OCI-LY7 (cell line): ENCODE measurements around the gene MCTS1.

Source experiments
- EZH2phosphoT487 ChIP-seq: fragments of 200-600 bp; sonication (generic); IDR thresholded peaks from 2 replicates; pipeline ENCODE4 v1.6.1; 2018; ENCODE audit warnings: low read depth, borderline replicate concordance, mild to moderate bottlenecking, mixed run types, antibody characterized with exemption, low read length, moderate library complexity, mixed read lengths
- TF ChIP-seq, protein P1 (sequence below): fragments of 200-600 bp; sonication (generic); conservative IDR thresholded peaks from 2 replicates; pipeline ENCODE4 v1.5.1; 2014; ENCODE audit warnings: mild to moderate bottlenecking, antibody characterized with exemption, low read length, moderate library complexity, mixed read lengths

DNA sequence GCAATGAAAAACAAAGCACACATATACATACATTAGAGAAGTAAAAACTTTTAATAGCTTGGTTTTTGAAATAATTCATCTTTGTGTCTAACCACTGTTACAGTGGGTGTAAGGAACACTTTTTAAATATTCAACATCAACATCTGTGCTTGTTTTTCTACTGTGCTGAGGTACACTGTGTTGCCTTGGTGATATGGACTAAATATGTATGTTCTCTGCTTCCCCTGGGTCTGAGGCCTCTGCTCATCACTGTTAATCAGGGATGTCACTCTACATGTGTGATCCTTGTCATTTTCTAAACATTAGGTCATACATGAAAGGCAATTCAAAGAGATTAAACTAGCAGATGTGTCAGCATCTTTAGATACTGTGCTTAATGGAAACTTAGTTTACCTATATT is 10.9 kb downstream of the MCTS1 start:
- TF ChIP-seq, protein P1, sequence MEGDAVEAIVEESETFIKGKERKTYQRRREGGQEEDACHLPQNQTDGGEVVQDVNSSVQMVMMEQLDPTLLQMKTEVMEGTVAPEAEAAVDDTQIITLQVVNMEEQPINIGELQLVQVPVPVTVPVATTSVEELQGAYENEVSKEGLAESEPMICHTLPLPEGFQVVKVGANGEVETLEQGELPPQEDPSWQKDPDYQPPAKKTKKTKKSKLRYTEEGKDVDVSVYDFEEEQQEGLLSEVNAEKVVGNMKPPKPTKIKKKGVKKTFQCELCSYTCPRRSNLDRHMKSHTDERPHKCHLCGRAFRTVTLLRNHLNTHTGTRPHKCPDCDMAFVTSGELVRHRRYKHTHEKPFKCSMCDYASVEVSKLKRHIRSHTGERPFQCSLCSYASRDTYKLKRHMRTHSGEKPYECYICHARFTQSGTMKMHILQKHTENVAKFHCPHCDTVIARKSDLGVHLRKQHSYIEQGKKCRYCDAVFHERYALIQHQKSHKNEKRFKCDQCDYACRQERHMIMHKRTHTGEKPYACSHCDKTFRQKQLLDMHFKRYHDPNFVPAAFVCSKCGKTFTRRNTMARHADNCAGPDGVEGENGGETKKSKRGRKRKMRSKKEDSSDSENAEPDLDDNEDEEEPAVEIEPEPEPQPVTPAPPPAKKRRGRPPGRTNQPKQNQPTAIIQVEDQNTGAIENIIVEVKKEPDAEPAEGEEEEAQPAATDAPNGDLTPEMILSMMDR: no peak
- no peak for TF ChIP-seq EZH2phosphoT487
